ENCODE data around the gene CTTN. TPM values are rescaled to one million over a fixed set of nuclear protein-coding genes. Genes with fewer than 3 reads are reported as not detected.

The CTTN gene
- total and polyA plus RNA-seq, 2 of the 13 experiments (the other 11 are each of a cell fraction or from before 2014, with no cell fraction given) = 84.4 to 114 TPM

DNA sequence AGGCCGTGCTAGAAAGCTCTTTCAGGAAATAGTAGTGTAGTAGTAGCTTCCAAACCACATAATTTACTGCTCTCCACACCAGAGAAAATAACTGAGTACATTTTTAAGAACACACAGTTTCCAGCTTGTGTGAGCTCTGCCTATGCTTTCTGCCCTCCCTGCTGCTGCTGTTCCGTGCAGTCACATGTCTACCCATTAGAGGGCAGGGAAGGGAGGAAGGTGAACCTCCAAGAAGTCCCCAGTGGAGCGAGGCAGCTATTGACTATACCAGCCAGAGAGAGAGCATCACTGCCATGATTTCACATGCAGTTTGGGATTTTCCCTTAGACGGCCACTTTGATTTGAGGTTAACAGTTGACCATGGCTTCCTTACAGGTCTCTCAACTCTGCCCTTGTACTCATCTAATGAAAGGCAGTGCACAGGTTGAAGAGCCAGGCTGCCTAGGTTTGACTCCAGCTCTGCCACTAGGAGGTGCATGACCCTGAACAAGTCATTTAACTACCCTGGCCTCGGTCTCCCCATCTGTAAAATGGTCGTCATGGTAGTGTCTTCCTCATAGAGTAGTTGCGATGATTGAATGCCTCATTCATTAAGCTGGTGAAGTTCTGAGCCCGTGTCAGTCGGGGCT is 19.7 kb upstream of the CTTN start (continued):
- TF ChIP-seq, protein P1, sequence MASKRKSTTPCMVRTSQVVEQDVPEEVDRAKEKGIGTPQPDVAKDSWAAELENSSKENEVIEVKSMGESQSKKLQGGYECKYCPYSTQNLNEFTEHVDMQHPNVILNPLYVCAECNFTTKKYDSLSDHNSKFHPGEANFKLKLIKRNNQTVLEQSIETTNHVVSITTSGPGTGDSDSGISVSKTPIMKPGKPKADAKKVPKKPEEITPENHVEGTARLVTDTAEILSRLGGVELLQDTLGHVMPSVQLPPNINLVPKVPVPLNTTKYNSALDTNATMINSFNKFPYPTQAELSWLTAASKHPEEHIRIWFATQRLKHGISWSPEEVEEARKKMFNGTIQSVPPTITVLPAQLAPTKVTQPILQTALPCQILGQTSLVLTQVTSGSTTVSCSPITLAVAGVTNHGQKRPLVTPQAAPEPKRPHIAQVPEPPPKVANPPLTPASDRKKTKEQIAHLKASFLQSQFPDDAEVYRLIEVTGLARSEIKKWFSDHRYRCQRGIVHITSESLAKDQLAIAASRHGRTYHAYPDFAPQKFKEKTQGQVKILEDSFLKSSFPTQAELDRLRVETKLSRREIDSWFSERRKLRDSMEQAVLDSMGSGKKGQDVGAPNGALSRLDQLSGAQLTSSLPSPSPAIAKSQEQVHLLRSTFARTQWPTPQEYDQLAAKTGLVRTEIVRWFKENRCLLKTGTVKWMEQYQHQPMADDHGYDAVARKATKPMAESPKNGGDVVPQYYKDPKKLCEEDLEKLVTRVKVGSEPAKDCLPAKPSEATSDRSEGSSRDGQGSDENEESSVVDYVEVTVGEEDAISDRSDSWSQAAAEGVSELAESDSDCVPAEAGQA (IDR thresholded peaks at IDR 0.05; ENCODE audit: low read depth) = no peak
- TF ChIP-seq, protein P1 (CRISPR knock-in tag; IDR thresholded peaks at IDR 0.05; ENCODE audit: borderline replicate concordance) = no peak

DNA sequence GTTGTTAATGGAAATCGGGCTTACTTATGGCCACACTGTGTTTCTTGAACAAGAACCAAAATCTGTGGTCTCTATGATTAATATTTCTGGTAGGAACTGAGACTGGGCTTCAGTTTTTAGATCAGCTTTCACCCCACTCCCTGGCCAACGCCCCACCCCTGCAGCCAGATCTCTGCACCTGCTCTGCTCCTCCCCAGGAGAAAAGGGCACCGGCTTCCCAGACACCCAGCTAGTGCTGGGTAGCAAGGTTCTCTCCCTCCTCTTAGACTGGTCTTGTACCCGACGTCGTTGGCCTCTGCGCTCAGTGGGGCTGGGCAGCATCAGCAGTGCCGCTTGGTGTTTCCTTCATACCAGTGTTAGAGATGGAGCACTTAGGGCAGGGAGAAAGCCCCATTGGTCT is 17.0 kb upstream of the CTTN start:
- ChIA-PET CTCF (ENCODE audit: low intra/inter-chr PET ratio, low total read pairs) (no interaction called here), POLR2A (no interaction called here)
- TF ChIP-seq, protein P2, sequence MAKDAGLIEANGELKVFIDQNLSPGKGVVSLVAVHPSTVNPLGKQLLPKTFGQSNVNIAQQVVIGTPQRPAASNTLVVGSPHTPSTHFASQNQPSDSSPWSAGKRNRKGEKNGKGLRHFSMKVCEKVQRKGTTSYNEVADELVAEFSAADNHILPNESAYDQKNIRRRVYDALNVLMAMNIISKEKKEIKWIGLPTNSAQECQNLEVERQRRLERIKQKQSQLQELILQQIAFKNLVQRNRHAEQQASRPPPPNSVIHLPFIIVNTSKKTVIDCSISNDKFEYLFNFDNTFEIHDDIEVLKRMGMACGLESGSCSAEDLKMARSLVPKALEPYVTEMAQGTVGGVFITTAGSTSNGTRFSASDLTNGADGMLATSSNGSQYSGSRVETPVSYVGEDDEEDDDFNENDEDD (CRISPR knock-in tag; IDR thresholded peaks at IDR 0.05; ENCODE audit: borderline replicate concordance) = no peak
- no peak for TF ChIP-seq ZNF143 (CRISPR knock-in tag; IDR thresholded peaks at IDR 0.05)
- TF ChIP-seq NFIC (IDR thresholded peaks at IDR 0.05; ENCODE audit: low read length) = no peak
- TF ChIP-seq ATRX (CRISPR knock-in tag; IDR thresholded peaks at IDR 0.05; ENCODE audit: borderline replicate concordance) = no peak
- TF ChIP-seq NR2F1 (CRISPR knock-in tag; IDR thresholded peaks at IDR 0.05) = no peak
- TF ChIP-seq RBM22 (optimal IDR thresholded peaks at IDR 0.05; ENCODE audit: low read length) = peak; percentile 17
- ATAC-seq (no peak), DNase-seq (ENCODE audit: low spot score) (no peak), FAIRE-seq (no peak)
- H3K9me3 ChIP-seq (ENCODE audit: low read length) = no peaks in the 10 kb centered on the region
- peaks cover 16 to 68% of the 10 kb centered on the region in 2 experiments for H3K36me3 ChIP-seq (replicated peaks in 1 of 2; ENCODE audit: control insufficient read depth in 1 of 2, insufficient read depth in 2 of 2, low read length in 2 of 2)
- H3K4me3 ChIP-seq (replicated peaks in 1 of 3; ENCODE audit: insufficient read depth in 1 of 3, low read depth in 2 of 3, low read length in 3 of 3) = no peak overlapping the region
- no peaks in the 10 kb centered on the region for H3K4me1 ChIP-seq (ENCODE audit: insufficient read depth, low read length)
- H3K79me2 ChIP-seq (ENCODE audit: insufficient read depth, low read length) = no peaks in the 10 kb centered on the region
- H4K20me1 ChIP-seq (ENCODE audit: insufficient read depth, low read length) = peaks cover 3% of the 10 kb centered on the region; the same call in 1 of the 2 replicates
- in situ Hi-C loops (cut with HindIII; ENCODE audit: extremely low pct_ligation_motif_present, low pct_unique_long_range_greater_than_20kb) (no loop called here), intact Hi-C loops (cut with micrococcal nuclease; ENCODE audit: unreplicated experiment) (no loop called here)
- BruUV-seq (replicated peaks) = no TSS peak
- 98% methylated on average over 8 of the region's 8 CpGs for WGBS (ENCODE audit: low lambda C conversion rate)
- H3K27ac ChIP-seq (ENCODE audit: extremely low read length, insufficient read depth, low read length) = no peak overlapping the region
- H3K4me2 ChIP-seq (ENCODE audit: low read depth, low read length) = no peak overlapping the region
- no peaks in the 10 kb centered on the region for H3K27me3 ChIP-seq (ENCODE audit: control insufficient read depth in 1 of 2, insufficient read depth in 2 of 2, low read length in 2 of 2)
- H3K9ac ChIP-seq (ENCODE audit: insufficient read depth, low read depth, low read length) = no peak overlapping the region
- no peak overlapping the region for H2AFZ ChIP-seq (ENCODE audit: low read length)

Measured in HepG2 (cell line).